DND-41 (cell line): ENCODE measurements around the gene KCNK17.

Experiments
- EZH2 ChIP-seq: IDR thresholded peaks from 3 replicates; pipeline ENCODE4 v1.6.1; 2012; ENCODE audit warnings: borderline replicate concordance, low read depth, mild to moderate bottlenecking, moderate library complexity, low read length, inconsistent platforms; ENCODE audit not compliant: severe bottlenecking
- TF ChIP-seq, protein P1 (sequence below): IDR thresholded peaks from 2 replicates; pipeline ENCODE4 v1.5.1; 2012; ENCODE audit warnings: borderline replicate concordance, low read length, moderate library complexity, mild to moderate bottlenecking; ENCODE audit not compliant: poor library complexity, severe bottlenecking; ENCODE audit errors: extremely low read depth

DNA sequence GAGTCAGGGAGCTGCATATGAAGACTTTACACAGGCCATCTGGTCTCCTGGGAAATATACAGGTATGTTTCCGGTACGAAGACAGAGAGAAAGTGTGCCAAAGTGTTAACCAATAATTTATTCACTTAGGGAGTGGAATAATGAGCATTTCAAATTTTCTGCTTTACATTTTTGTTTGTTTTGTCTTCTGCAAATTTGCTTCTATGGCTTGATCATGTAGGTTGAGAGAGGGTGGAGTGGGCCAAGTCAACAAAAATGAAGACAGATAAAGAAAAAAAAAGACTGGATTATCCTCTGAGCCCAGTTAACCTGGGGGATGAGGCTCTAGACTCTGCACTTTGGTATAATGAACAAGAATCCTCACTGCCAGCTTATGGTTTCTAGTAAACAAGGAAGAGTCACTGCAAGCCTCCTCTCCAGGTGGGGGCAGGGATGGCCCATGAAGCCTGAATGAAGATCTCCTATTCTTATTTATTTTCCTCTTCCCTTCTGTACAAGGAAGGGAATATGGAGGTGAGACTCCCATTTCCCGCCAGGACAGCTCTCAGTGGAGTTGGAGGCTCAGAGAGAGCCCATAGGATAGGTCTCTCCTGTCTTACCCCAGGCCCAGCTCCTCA, 37.7 kb downstream of the KCNK17 start:
- TF ChIP-seq, protein P1, sequence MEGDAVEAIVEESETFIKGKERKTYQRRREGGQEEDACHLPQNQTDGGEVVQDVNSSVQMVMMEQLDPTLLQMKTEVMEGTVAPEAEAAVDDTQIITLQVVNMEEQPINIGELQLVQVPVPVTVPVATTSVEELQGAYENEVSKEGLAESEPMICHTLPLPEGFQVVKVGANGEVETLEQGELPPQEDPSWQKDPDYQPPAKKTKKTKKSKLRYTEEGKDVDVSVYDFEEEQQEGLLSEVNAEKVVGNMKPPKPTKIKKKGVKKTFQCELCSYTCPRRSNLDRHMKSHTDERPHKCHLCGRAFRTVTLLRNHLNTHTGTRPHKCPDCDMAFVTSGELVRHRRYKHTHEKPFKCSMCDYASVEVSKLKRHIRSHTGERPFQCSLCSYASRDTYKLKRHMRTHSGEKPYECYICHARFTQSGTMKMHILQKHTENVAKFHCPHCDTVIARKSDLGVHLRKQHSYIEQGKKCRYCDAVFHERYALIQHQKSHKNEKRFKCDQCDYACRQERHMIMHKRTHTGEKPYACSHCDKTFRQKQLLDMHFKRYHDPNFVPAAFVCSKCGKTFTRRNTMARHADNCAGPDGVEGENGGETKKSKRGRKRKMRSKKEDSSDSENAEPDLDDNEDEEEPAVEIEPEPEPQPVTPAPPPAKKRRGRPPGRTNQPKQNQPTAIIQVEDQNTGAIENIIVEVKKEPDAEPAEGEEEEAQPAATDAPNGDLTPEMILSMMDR = no peak
- TF ChIP-seq EZH2 = no peak
